Neuronal stem cell (in vitro differentiated cells): ENCODE results near the gene CNFN.
A peak's percentile ranks its signal among the peaks of the same experiment; 100 is the strongest.

Source experiments
- DNase-seq: peaks from one replicate; pipeline ENCODE4 v3.0.0-alpha.2; 2013; ENCODE audit warnings: low spot score
- H2AFZ ChIP-seq: one replicate; pipeline ENCODE4 v1.6.1; 2013; ENCODE audit warnings: mild to moderate bottlenecking, low read length, inconsistent platforms
- H2AK5ac ChIP-seq: 2 replicates; pipeline ENCODE4 v1.6.1; 2013; ENCODE audit warnings: low read depth, mild to moderate bottlenecking, inconsistent platforms, low read length, moderate library complexity, mixed read lengths
- H2BK120ac ChIP-seq: 2 replicates; pipeline ENCODE4 v1.6.1; 2013; ENCODE audit warnings: low read depth, mild to moderate bottlenecking, inconsistent platforms, low read length, moderate library complexity, mixed read lengths
- H2BK12ac ChIP-seq: one replicate; pipeline ENCODE4 v1.6.1; 2013; ENCODE audit warnings: low read length, inconsistent platforms
- H2BK15ac ChIP-seq: 2 replicates; pipeline ENCODE4 v1.6.1; 2013; ENCODE audit warnings: mild to moderate bottlenecking, low read length, inconsistent platforms, mixed read lengths
- H2BK5ac ChIP-seq: one replicate; pipeline ENCODE4 v1.6.1; 2013; ENCODE audit warnings: inconsistent platforms, mild to moderate bottlenecking, low read length, moderate library complexity
- H3K14ac ChIP-seq: one replicate; pipeline ENCODE4 v1.6.1; 2013; ENCODE audit warnings: low read length, inconsistent platforms
- H3K18ac ChIP-seq: 2 replicates; pipeline ENCODE4 v1.6.1; 2013; ENCODE audit warnings: low read length, inconsistent platforms
- H3K23ac ChIP-seq: 2 replicates; pipeline ENCODE4 v1.6.1; 2013; ENCODE audit warnings: low read depth, mild to moderate bottlenecking, mixed read lengths, low read length, inconsistent platforms; ENCODE audit not compliant: poor library complexity
- H3K27ac ChIP-seq: replicated peaks from 3 replicates; pipeline ENCODE4 v1.5.1; 2013; ENCODE audit warnings: low read length, inconsistent platforms
- H3K27me3 ChIP-seq, 3 experiments: 2 replicates each; pipeline ENCODE4 v1.6.1; 2013; ENCODE audit warnings: low read length in 3 of 3, mild to moderate bottlenecking in 2 of 3, inconsistent platforms in 1 of 3, low read depth in 1 of 3, mixed read lengths in 1 of 3, moderate library complexity in 1 of 3; ENCODE audit not compliant: control insufficient read depth in 3 of 3, insufficient read depth in 3 of 3
- H3K36me3 ChIP-seq, 2 donors: replicated peaks in 1 of 2; 2 replicates each; pipeline ENCODE4 v1.6.1; 2013; ENCODE audit warnings: low read length in 2 of 2; ENCODE audit not compliant: control insufficient read depth in 2 of 2, insufficient read depth in 2 of 2
- H3K4ac ChIP-seq: 2 replicates; pipeline ENCODE4 v1.6.1; 2013; ENCODE audit warnings: inconsistent platforms, mild to moderate bottlenecking, low read length, moderate library complexity
- H3K4me1 ChIP-seq, 2 donors: 1 replicate in 1 of 2; 2 replicates in 1 of 2; pipeline ENCODE4 v1.6.1; 2013; ENCODE audit warnings: low read length in 2 of 2, low read depth in 1 of 2; ENCODE audit not compliant: control insufficient read depth in 2 of 2, insufficient read depth in 1 of 2
- H3K4me2 ChIP-seq: one replicate; pipeline ENCODE4 v1.6.1; 2013; ENCODE audit warnings: mild to moderate bottlenecking, low read length, inconsistent platforms; ENCODE audit not compliant: insufficient read depth, poor library complexity, severe bottlenecking
- H3K4me3 ChIP-seq, 2 donors: 2 replicates each; pipeline ENCODE4 v1.5.1; 2013; ENCODE audit warnings: low read length in 2 of 2, mild to moderate bottlenecking in 2 of 2, inconsistent platforms in 1 of 2, moderate library complexity in 1 of 2
- H3K79me1 ChIP-seq: one replicate; pipeline ENCODE4 v1.6.1; 2013; ENCODE audit warnings: low read depth, mild to moderate bottlenecking, inconsistent platforms, low read length, moderate library complexity
- H3K9ac ChIP-seq: one replicate; pipeline ENCODE4 v1.6.1; 2013; ENCODE audit warnings: mild to moderate bottlenecking, low read depth, low read length, inconsistent platforms; ENCODE audit not compliant: poor library complexity
- H3K9me3 ChIP-seq, 2 donors: replicated peaks in 1 of 2; 2 replicates each; pipeline versions ENCODE3 to v1.6.1; 2013; ENCODE audit warnings: low read length in 2 of 2, mild to moderate bottlenecking in 2 of 2, inconsistent platforms in 1 of 2, low read depth in 1 of 2, mixed read lengths in 1 of 2, moderate library complexity in 1 of 2; ENCODE audit not compliant: control insufficient read depth in 2 of 2, insufficient read depth in 1 of 2
- H4K8ac ChIP-seq: one replicate; pipeline ENCODE4 v1.6.1; 2013; ENCODE audit warnings: low read depth, mild to moderate bottlenecking, inconsistent platforms, low read length, moderate library complexity
- H4K91ac ChIP-seq: one replicate; pipeline ENCODE4 v1.6.1; 2013; ENCODE audit warnings: low read length, low read depth, mild to moderate bottlenecking, inconsistent platforms; ENCODE audit not compliant: poor library complexity
- WGBS, 2 donors: extraction: QIAGEN DNeasy Blood & Tissue Kit; methylation state at CpG; one replicate each; pipeline ENCODE4 v1.1.7; 2013; ENCODE audit warnings: missing lambda C conversion rate in 2 of 2, mixed read lengths in 1 of 2; ENCODE audit not compliant: insufficient read length in 2 of 2, insufficient replicate concordance in 1 of 2; ENCODE audit errors: extremely low coverage in 2 of 2; 5-methylcytosine and 5-hydroxymethylcytosine counted together

CNFN gene

GRCh38 chr19:42424712-42425131, 34.6 kb upstream of the CNFN start:
- Histone ChIP-seq H3K23ac (peak overlapping the region; percentile 29), H3K14ac (no peak overlapping the region), H3K4ac (peak overlapping the region; percentile 58), H2BK120ac (no peak overlapping the region), H3K79me1 (peaks cover 3% of the 10 kb centered on the region), H3K27me3 (peaks cover 0 to 13% (median 0%) of the 10 kb centered on the region in 3 experiments), H4K91ac (peak overlapping the region; percentile 34), H2BK15ac (peak overlapping the region; percentile 93), H2AFZ (peak overlapping the region; percentile 96), H3K4me3 (no peak overlapping the region), H3K27ac (no peak overlapping the region), H3K4me1 (peaks cover 15 to 19% of the 10 kb centered on the region in 2 donors), H2BK12ac (peak overlapping the region; percentile 79), H2AK5ac (peak overlapping the region; percentile 97), H2BK5ac (no peak overlapping the region), H3K9ac (no peak overlapping the region), H3K36me3 (peaks cover 0 to 4% of the 10 kb centered on the region in 2 donors), H3K18ac (peak overlapping the region; percentile 90), H4K8ac (no peak overlapping the region), H3K4me2 (no peak overlapping the region), H3K9me3 (peaks cover 0 to 6% of the 10 kb centered on the region in 2 donors)
- DNase-seq = no peak
- WGBS, 2 donors = no CpG with 5 or more reads among the region's 13 CpGs

- DNase-seq = no peak
- no peak overlapping the region for H4K8ac ChIP-seq
- peak overlapping the region; percentile 86 for H3K27ac ChIP-seq
Measured at GRCh38 chr19:42424345-42424707, 34.2 kb upstream of the CNFN start.

GRCh38 chr19:42423462-42424344, 33.6 kb upstream of the CNFN start:
- DNase-seq = peak; percentile 93
- Histone ChIP-seq H3K4me1 (peaks cover 15 to 21% of the 10 kb centered on the region in 2 donors), H3K27me3 (peaks cover 0 to 13% (median 0%) of the 10 kb centered on the region in 3 experiments), H3K9ac (peak overlapping the region; percentile 88), H3K4me3 (peak overlapping the region; percentile 91 to 95), H3K79me1 (peaks cover 3% of the 10 kb centered on the region), H3K4ac (peak overlapping the region; percentile 58), H3K14ac (peak overlapping the region; percentile 84), H3K27ac (peak overlapping the region; percentile 86), H2BK15ac (peak overlapping the region; percentile 89), H3K9me3 (peaks cover 0 to 6% of the 10 kb centered on the region in 2 donors), H3K36me3 (peaks cover 2 to 4% of the 10 kb centered on the region in 2 donors), H2AFZ (peak overlapping the region; percentile 96), H3K23ac (peak overlapping the region; percentile 75), H4K8ac (no peak overlapping the region), H3K4me2 (peak overlapping the region; percentile 85), H3K18ac (peak overlapping the region; percentile 99), H2BK5ac (no peak overlapping the region), H2BK12ac (peak overlapping the region; percentile 53), H2BK120ac (no peak overlapping the region), H2AK5ac (peak overlapping the region; percentile 97), H4K91ac (peak overlapping the region; percentile 68)
- WGBS, 2 donors = no CpG with 5 or more reads among the region's 65 CpGs

More at GRCh38 chr19:42424345-42424707, 34.2 kb upstream of the CNFN start:
- peak overlapping the region; percentile 90 for H3K18ac ChIP-seq
- H3K36me3 ChIP-seq = peaks cover under 1 to 4% of the 10 kb centered on the region in 2 donors
- H2AK5ac ChIP-seq = peak overlapping the region; percentile 97
- H3K23ac ChIP-seq = peak overlapping the region; percentile 29
- no peak overlapping the region for H2BK120ac ChIP-seq
- H3K27me3 ChIP-seq = peaks cover 0 to 13% (median 0%) of the 10 kb centered on the region in 3 experiments
- peak overlapping the region; percentile 89 for H2BK15ac ChIP-seq
- H3K14ac ChIP-seq = peak overlapping the region; percentile 1
- H3K9ac ChIP-seq = no peak overlapping the region
- H3K9me3 ChIP-seq = peaks cover 0 to 6% of the 10 kb centered on the region in 2 donors
- WGBS, 2 donors = no CpG with 5 or more reads among the region's 15 CpGs
- H3K4me1 ChIP-seq = peaks cover 15 to 20% of the 10 kb centered on the region in 2 donors
- no peak overlapping the region for H3K4me3 ChIP-seq
- H3K79me1 ChIP-seq = peaks cover 3% of the 10 kb centered on the region
- no peak overlapping the region for H2BK5ac ChIP-seq
- H3K4me2 ChIP-seq = no peak overlapping the region
- H2AFZ ChIP-seq = peak overlapping the region; percentile 96
- H2BK12ac ChIP-seq = peak overlapping the region; percentile 53
- peak overlapping the region; percentile 34 for H4K91ac ChIP-seq
- peak overlapping the region; percentile 58 for H3K4ac ChIP-seq

GRCh38 chr19:42422901-42423461, 32.9 kb upstream of the CNFN start:
- H3K36me3 ChIP-seq = peaks cover 2 to 9% of the 10 kb centered on the region in 2 donors
- H3K4me1 ChIP-seq = peaks cover 15 to 16% of the 10 kb centered on the region in 2 donors
- peaks cover 3% of the 10 kb centered on the region for H3K79me1 ChIP-seq
- no peak for DNase-seq
- no CpG with 5 or more reads among the region's 38 CpGs for WGBS, 2 donors
- no peak overlapping the region for H4K91ac ChIP-seq
- H3K23ac ChIP-seq = peak overlapping the region; percentile 75
- peak overlapping the region; percentile 97 for H3K18ac ChIP-seq
- H4K8ac ChIP-seq = no peak overlapping the region
- H3K9me3 ChIP-seq = peaks cover 0 to 6% of the 10 kb centered on the region in 2 donors
- peak overlapping the region; percentile 73 for H2AK5ac ChIP-seq
- no peak overlapping the region for H2BK12ac ChIP-seq
- peaks cover 0 to 13% (median 0%) of the 10 kb centered on the region in 3 experiments for H3K27me3 ChIP-seq
- H2BK5ac ChIP-seq = no peak overlapping the region
- peak overlapping the region; percentile 84 for H3K14ac ChIP-seq
- peak overlapping the region; percentile 91 to 95 for H3K4me3 ChIP-seq
- H3K4me2 ChIP-seq = peak overlapping the region; percentile 85
- H2BK120ac ChIP-seq = no peak overlapping the region
- peak overlapping the region; percentile 30 for H2BK15ac ChIP-seq
- peak overlapping the region; percentile 96 for H2AFZ ChIP-seq
- H3K27ac ChIP-seq = peak overlapping the region; percentile 63
- peak overlapping the region; percentile 88 for H3K9ac ChIP-seq
- H3K4ac ChIP-seq = no peak overlapping the region
